Renal cortex interstitium (tissue), 11 donors: ENCODE measurements around the gene SPRED2. TPM values are rescaled to one million over a fixed set of nuclear protein-coding genes. Genes with fewer than 3 reads are reported as not detected.
A peak's percentile ranks its signal among the peaks of the same experiment; 100 is the strongest.

Experiments used
- DNase-seq, 11 donors: peaks; one replicate each; pipeline ENCODE4 v3.0.0-alpha.2; 2013; ENCODE audit warnings: low read depth in 9 of 11, low spot score in 4 of 11; ENCODE audit errors: extremely low read depth in 1 of 11
- polyA plus RNA-seq, 3 donors: library from polyadenylated mRNA; unstranded; fragments of 120-200 nt; gene quantifications; one replicate each; pipeline ENCODE4 v1.2.1, GENCODE V29; 2013; ENCODE audit not compliant: insufficient read length in 3 of 3

The SPRED2 gene
- polyA plus RNA-seq, 3 donors: 37.8 to 41.0 (median 39.4) TPM

- DNase-seq: no peak
Measured at GRCh38 chr2:65378290-65378689, 54.1 kb downstream of the SPRED2 start.

- DNase-seq: no peak
Measured at GRCh38 chr2:65377556-65378192, 54.7 kb downstream of the SPRED2 start.

- DNase-seq: no peak
Measured at GRCh38 chr2:65375723-65376122, 56.7 kb downstream of the SPRED2 start.

- no peak for DNase-seq
Measured at GRCh38 chr2:65374999-65375398, 57.4 kb downstream of the SPRED2 start.

GRCh38 chr2:65374575-65374974 lies 57.8 kb downstream of the SPRED2 start:
- DNase-seq: no peak

- DNase-seq: no peak
Measured at GRCh38 chr2:65373365-65373918, 59.0 kb downstream of the SPRED2 start.

GRCh38 chr2:65372619-65373018 lies 59.8 kb downstream of the SPRED2 start:
- no peak for DNase-seq

GRCh38 chr2:65371074-65371434 lies 61.3 kb downstream of the SPRED2 start:
- DNase-seq: no peak

- peak in 1 of 11 donors; percentile 51 for DNase-seq
Measured at GRCh38 chr2:65370387-65371073, 61.9 kb downstream of the SPRED2 start.

- DNase-seq: no peak
Measured at GRCh38 chr2:65369980-65370379, 62.4 kb downstream of the SPRED2 start.

- no peak for DNase-seq
Measured at GRCh38 chr2:65369574-65369973, 62.8 kb downstream of the SPRED2 start.

GRCh38 chr2:65368468-65368867 lies 63.9 kb downstream of the SPRED2 start:
- DNase-seq: no peak

GRCh38 chr2:65367524-65367923 lies 64.9 kb downstream of the SPRED2 start:
- DNase-seq: no peak

GRCh38 chr2:65366595-65367125 lies 65.7 kb downstream of the SPRED2 start:
- no peak for DNase-seq

GRCh38 chr2:65364986-65365733 lies 67.2 kb downstream of the SPRED2 start:
- DNase-seq: no peak

GRCh38 chr2:65363879-65364666 lies 68.3 kb downstream of the SPRED2 start:
- DNase-seq: no peak

GRCh38 chr2:65361623-65362022 lies 70.8 kb downstream of the SPRED2 start:
- DNase-seq: no peak

- DNase-seq: no peak
Measured at GRCh38 chr2:65360441-65360840, 72.0 kb downstream of the SPRED2 start.
